ENCODE measurements around the gene COL16A1.

- TF ChIP-seq RAD21 (IDR thresholded peaks at IDR 0.05; ENCODE audit: low read length) (no peak), MAFK (IDR thresholded peaks at IDR 0.05; ENCODE audit: low read depth, low read length) (no peak), POLR2A (IDR thresholded peaks at IDR 0.05; ENCODE audit: low read depth, low read length) (no peak), FOS (IDR thresholded peaks at IDR 0.05; ENCODE audit: low read depth, low read length) (no peak), SMC3 (IDR thresholded peaks at IDR 0.05; ENCODE audit: low read depth, low read length) (no peak)
- TF ChIP-seq, protein P1, sequence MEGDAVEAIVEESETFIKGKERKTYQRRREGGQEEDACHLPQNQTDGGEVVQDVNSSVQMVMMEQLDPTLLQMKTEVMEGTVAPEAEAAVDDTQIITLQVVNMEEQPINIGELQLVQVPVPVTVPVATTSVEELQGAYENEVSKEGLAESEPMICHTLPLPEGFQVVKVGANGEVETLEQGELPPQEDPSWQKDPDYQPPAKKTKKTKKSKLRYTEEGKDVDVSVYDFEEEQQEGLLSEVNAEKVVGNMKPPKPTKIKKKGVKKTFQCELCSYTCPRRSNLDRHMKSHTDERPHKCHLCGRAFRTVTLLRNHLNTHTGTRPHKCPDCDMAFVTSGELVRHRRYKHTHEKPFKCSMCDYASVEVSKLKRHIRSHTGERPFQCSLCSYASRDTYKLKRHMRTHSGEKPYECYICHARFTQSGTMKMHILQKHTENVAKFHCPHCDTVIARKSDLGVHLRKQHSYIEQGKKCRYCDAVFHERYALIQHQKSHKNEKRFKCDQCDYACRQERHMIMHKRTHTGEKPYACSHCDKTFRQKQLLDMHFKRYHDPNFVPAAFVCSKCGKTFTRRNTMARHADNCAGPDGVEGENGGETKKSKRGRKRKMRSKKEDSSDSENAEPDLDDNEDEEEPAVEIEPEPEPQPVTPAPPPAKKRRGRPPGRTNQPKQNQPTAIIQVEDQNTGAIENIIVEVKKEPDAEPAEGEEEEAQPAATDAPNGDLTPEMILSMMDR (conservative IDR thresholded peaks at IDR 0.05; ENCODE audit: low read depth, low read length): no peak
- TF ChIP-seq, protein P2, sequence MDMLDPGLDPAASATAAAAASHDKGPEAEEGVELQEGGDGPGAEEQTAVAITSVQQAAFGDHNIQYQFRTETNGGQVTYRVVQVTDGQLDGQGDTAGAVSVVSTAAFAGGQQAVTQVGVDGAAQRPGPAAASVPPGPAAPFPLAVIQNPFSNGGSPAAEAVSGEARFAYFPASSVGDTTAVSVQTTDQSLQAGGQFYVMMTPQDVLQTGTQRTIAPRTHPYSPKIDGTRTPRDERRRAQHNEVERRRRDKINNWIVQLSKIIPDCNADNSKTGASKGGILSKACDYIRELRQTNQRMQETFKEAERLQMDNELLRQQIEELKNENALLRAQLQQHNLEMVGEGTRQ (IDR thresholded peaks at IDR 0.05; ENCODE audit: low read depth, low read length): no peak
- TF ChIP-seq, protein P3, sequence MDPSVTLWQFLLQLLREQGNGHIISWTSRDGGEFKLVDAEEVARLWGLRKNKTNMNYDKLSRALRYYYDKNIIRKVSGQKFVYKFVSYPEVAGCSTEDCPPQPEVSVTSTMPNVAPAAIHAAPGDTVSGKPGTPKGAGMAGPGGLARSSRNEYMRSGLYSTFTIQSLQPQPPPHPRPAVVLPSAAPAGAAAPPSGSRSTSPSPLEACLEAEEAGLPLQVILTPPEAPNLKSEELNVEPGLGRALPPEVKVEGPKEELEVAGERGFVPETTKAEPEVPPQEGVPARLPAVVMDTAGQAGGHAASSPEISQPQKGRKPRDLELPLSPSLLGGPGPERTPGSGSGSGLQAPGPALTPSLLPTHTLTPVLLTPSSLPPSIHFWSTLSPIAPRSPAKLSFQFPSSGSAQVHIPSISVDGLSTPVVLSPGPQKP (IDR thresholded peaks at IDR 0.05; ENCODE audit: borderline replicate concordance, low read depth, low read length): no peak
Observed at GRCh38 chr1:31691446-31691845, 12.4 kb downstream of the COL16A1 start.

Data from IMR-90 (cell line).